Memory B cell (primary cell): ENCODE data around the gene FCGR3A.
"Not testable (repeated sequence)": the region's sequence is repeated elsewhere in the genome, so short reads cannot be mapped to it uniquely, and the experiment has no call there.

Source experiments
- ATAC-seq: fragments of 150-1000 bp; cut with Tn5 transposase; 2 replicates; pipeline ENCODE4 v1.10.0; 2021; ENCODE audit warnings: low read depth, mild to moderate bottlenecking, moderate library complexity
- DNase-seq, 2 donors: peaks; one replicate each; pipeline ENCODE4 v3.0.0; 2022; ENCODE audit warnings: low spot score in 2 of 2
- H3K27ac Mint-ChIP-seq: one replicate; pipeline ENCODE4 v1.8.0; 2022; ENCODE audit warnings: mild to moderate bottlenecking, moderate library complexity, mixed read lengths
- H3K27me3 Mint-ChIP-seq: one replicate; pipeline ENCODE4 v1.8.0; 2022; ENCODE audit warnings: mixed read lengths
- H3K36me3 Mint-ChIP-seq: one replicate; pipeline ENCODE4 v1.8.0; 2022; ENCODE audit warnings: mild to moderate bottlenecking, mixed read lengths
- H3K4me1 Mint-ChIP-seq: one replicate; pipeline ENCODE4 v1.8.0; 2022; ENCODE audit warnings: mixed read lengths
- H3K4me3 Mint-ChIP-seq: one replicate; pipeline ENCODE4 v1.8.0; 2022; ENCODE audit warnings: mild to moderate bottlenecking, moderate library complexity, mixed read lengths
- H3K9me3 Mint-ChIP-seq: one replicate; pipeline ENCODE4 v1.8.0; 2022; ENCODE audit warnings: mixed read lengths

FCGR3A gene

DNA sequence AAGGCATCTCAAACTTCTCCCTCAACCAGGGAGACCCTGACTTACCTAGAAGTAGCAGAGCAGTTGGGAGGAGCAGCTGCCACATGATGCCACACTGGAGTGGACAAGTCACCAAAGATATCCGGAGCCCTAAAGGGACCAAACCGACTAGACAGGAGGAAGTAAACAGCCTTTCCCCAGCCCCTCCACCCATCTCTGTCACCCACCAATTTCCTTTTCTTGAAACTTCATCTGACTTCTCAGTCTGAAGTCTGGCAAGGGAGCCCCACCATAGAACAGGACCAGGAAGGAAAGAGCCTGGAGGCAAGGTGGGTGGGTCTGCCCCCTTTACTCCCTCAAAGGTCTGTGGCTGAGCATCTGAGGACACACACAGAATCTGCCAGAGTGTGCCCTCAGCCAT lies at the start of gene FCGR3A:
TSS of gene FCGR3A (minus strand) at position 167 of the 400 bp plus-strand sequence. CDS start at position 85, 82 bp downstream.
- Mint-ChIP-seq H3K4me1 (peaks cover 5% of the 10 kb centered on the region), H3K27me3 (no peaks in the 10 kb centered on the region), H3K36me3 (no peaks in the 10 kb centered on the region), H3K27ac (no peak within 1 kb of the TSS), H3K9me3 (no peaks in the 10 kb centered on the region), H3K4me3 (no peak within 1 kb of the TSS)
- ATAC-seq (no peak), DNase-seq (no peak)

DNA sequence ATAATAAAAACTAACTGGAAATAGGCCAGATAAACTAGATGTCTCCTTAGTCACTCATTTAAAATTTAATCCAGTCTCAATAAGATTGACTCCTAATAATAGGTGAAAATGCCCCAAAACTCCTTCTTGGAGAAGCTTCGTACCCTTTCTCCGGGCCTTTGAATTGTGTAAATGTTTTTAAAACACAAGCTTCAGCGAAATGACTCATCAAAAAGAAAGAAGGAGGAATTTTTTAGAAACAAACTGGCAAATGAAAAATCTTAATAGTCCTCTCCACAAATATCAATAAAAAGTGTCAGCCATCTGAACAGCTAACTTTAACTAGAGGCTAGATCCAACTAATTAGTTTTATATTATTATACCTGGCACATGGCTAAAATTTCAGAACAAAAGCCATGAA lies 47.5 kb upstream of the FCGR3A start:
- not testable (repeated sequence) for ATAC-seq, H3K9me3 Mint-ChIP-seq

DNA sequence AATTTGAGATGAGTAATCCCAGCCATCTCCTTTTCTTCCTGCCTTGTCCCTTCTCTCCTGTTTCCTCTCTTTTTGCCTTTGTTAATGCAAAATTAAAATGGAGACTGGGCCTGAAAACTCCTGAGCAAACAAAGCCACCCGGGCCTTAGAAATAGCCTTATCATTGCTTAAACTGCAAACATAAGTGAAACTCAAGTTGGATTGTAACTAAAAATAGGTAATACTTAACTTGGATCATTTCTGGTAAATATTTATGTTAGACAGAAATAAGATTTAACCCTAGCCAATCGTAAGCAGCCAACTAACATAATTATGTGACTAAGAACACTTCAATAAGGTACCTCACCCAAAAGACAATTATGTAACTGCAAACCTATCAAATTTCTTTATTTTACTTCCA lies 46.0 kb upstream of the FCGR3A start:
- H3K27me3 Mint-ChIP-seq, H3K9me3 Mint-ChIP-seq, ATAC-seq, H3K27ac Mint-ChIP-seq, DNase-seq, H3K4me3 Mint-ChIP-seq, H3K4me1 Mint-ChIP-seq, H3K36me3 Mint-ChIP-seq: not testable (repeated sequence)

More for the DNA sequence above, 47.5 kb upstream of the FCGR3A start:
- not testable (repeated sequence) for H3K4me3 Mint-ChIP-seq, H3K36me3 Mint-ChIP-seq, H3K27me3 Mint-ChIP-seq, H3K4me1 Mint-ChIP-seq, H3K27ac Mint-ChIP-seq, DNase-seq

- not testable (repeated sequence) for ATAC-seq, H3K36me3 Mint-ChIP-seq, H3K9me3 Mint-ChIP-seq, DNase-seq, H3K4me1 Mint-ChIP-seq, H3K27me3 Mint-ChIP-seq, H3K27ac Mint-ChIP-seq, H3K4me3 Mint-ChIP-seq
Measured at GRCh38 chr1:161595173-161595572, 45.6 kb upstream of the FCGR3A start.

DNA sequence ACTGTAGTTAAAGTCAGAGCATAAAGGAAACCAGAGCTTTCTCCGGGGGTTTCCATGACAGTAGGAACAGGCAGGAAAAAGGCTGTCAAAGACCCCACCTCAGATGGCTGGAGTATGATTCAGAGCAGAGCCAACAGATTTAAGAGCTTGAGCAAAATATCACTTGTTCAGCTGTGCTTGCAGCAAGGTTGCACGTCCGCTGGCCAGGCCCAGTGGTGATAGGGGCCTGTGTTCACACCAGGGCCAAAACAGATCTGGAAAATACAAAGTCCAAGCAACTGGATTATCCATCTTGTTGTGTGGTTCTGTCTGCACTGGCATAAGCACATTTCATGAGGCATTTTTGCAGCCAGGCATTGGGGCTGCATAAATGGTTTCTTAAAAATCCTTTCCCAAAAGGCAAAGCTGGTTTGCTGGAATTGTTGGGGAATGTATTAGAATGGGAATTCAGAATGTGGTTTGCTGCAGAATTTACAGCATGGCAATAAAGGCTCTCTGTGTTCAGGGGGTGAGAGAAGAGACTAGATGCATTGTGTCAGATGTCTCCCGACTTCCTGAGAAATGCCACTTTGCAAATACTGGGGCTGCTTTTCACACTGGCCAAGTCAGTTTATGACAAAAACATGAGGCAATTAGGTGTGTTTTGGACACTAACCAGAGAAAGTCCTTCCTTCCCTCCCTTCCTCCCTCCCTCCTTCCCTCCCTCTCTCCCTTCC lies 44.8 kb upstream of the FCGR3A start:
- not testable (repeated sequence) for DNase-seq, H3K4me1 Mint-ChIP-seq, H3K27ac Mint-ChIP-seq, H3K4me3 Mint-ChIP-seq, H3K36me3 Mint-ChIP-seq, ATAC-seq, H3K9me3 Mint-ChIP-seq, H3K27me3 Mint-ChIP-seq

DNA sequence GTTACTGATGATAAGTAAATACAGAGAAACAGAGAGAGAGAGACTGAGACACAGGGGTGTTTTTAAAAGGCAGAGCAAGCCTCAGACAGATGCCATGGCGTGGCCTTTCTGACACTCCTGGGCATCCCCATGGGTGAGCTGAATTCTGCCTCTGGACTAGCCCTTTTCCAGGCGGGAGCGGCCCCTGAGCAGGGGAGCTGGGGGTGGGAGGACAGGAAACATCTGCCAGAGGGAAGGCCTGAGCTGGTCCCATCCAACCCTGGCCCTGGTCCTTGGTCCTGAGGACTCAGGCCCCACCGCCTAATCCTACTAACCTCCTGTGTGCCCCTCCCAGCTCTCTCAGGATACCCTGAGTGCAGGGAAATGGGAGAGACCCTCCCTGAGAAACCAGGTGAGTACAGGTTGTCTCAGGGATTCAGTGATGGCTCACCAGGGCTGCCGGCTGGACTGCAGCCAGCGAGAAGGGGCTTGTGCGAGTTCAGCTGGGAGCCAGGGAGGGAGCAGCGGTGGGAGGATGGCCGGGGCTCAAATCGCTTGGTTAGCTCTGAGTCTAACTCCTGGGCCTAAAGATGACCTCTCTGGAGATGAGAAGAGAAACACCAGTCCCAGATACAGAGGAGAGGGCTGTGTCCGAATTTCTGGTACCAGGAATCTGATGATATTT lies 43.6 kb upstream of the FCGR3A start:
- ATAC-seq, H3K27me3 Mint-ChIP-seq, H3K9me3 Mint-ChIP-seq, H3K4me3 Mint-ChIP-seq, H3K4me1 Mint-ChIP-seq, H3K27ac Mint-ChIP-seq, H3K36me3 Mint-ChIP-seq, DNase-seq: not testable (repeated sequence)

GRCh38 chr1:161592586-161592985 lies 43.0 kb upstream of the FCGR3A start:
- H3K27me3 Mint-ChIP-seq, H3K36me3 Mint-ChIP-seq, H3K27ac Mint-ChIP-seq, DNase-seq, ATAC-seq, H3K4me3 Mint-ChIP-seq, H3K4me1 Mint-ChIP-seq, H3K9me3 Mint-ChIP-seq: not testable (repeated sequence)

DNA sequence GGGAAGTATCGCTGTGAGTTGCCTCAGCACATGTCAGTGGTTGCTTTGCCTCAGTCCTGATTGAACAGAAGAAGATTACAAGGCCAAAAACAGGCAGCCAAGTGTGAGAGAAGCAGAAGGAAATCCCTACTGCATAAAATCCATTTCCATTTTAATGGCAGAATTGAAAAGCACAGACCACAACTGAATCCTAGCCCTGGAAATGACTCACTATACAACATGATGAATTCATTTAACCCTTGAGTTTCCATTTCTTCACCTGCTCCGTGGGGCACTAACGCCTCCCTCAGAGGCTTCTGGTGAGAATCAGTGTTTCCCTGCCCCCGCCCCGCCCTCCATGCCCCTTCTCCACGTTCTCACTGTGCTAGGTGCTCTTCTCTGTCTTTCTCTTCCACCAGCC lies 40.3 kb upstream of the FCGR3A start:
- not testable (repeated sequence) for H3K36me3 Mint-ChIP-seq, H3K9me3 Mint-ChIP-seq, H3K4me1 Mint-ChIP-seq, H3K27ac Mint-ChIP-seq, DNase-seq, ATAC-seq, H3K27me3 Mint-ChIP-seq, H3K4me3 Mint-ChIP-seq

- not testable (repeated sequence) for H3K9me3 Mint-ChIP-seq, H3K36me3 Mint-ChIP-seq, H3K27me3 Mint-ChIP-seq, DNase-seq, H3K4me3 Mint-ChIP-seq, H3K27ac Mint-ChIP-seq, ATAC-seq, H3K4me1 Mint-ChIP-seq
Measured at GRCh38 chr1:161589365-161589764, 39.7 kb upstream of the FCGR3A start.

GRCh38 chr1:161588596-161588995 lies 39.0 kb upstream of the FCGR3A start:
- H3K36me3 Mint-ChIP-seq, H3K9me3 Mint-ChIP-seq, H3K4me3 Mint-ChIP-seq, H3K27ac Mint-ChIP-seq, ATAC-seq, H3K27me3 Mint-ChIP-seq, H3K4me1 Mint-ChIP-seq, DNase-seq: not testable (repeated sequence)

DNA sequence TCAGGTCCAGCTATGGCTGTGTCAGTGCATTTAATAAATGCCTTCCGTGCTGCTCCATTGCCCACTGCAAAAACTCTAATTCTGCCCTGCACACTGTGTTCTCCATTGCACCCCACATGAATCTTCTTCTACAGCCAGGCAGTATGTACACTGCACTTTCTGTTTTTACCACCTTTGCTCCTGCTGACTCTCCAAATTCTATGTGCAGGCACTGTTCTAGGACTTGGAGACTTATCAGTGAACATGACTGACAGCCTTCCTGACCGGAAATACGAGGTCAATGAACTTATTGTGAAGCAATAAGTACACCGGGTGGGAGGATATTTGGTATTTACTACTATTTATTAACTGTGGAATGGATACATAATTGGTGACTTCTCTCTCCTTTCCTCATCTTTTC lies 33.3 kb upstream of the FCGR3A start:
- not testable (repeated sequence) for H3K36me3 Mint-ChIP-seq, ATAC-seq

DNA sequence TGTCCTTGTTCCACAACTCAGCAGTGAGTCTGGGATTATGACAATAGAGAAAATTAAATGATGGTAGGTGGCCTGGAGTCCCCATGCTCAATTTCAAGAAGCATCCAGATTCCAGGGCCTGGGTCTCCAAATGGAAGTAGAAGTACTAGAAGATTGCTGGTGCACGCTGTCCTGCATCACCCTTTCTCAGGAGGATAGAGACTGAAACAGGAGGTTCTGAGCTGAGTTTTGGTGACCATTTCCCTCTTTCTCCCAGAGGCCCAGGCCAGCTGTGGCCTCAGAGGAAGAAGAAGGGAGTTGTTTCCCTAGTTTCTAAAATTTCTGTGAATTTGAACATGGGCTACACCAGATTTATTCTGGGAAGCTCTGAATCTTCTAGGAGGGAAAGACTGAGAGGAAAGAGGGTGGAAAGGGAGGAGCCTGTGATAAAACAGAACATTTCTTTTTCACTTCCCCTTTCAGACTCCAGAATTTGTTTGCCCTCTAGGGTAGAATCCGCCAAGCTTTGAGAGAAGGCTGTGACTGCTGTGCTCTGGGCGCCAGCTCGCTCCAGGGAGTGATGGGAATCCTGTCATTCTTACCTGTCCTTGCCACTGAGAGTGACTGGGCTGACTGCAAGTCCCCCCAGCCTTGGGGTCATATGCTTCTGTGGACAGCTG lies 31.4 kb upstream of the FCGR3A start:
- not testable (repeated sequence) for DNase-seq, H3K36me3 Mint-ChIP-seq
- ATAC-seq, result peak; percentile 82

More for the DNA sequence above, 33.3 kb upstream of the FCGR3A start:
- not testable (repeated sequence) for H3K27ac Mint-ChIP-seq, H3K27me3 Mint-ChIP-seq, H3K9me3 Mint-ChIP-seq, H3K4me1 Mint-ChIP-seq, DNase-seq
- H3K4me3 Mint-ChIP-seq, result peak overlapping the region; percentile 60

DNA sequence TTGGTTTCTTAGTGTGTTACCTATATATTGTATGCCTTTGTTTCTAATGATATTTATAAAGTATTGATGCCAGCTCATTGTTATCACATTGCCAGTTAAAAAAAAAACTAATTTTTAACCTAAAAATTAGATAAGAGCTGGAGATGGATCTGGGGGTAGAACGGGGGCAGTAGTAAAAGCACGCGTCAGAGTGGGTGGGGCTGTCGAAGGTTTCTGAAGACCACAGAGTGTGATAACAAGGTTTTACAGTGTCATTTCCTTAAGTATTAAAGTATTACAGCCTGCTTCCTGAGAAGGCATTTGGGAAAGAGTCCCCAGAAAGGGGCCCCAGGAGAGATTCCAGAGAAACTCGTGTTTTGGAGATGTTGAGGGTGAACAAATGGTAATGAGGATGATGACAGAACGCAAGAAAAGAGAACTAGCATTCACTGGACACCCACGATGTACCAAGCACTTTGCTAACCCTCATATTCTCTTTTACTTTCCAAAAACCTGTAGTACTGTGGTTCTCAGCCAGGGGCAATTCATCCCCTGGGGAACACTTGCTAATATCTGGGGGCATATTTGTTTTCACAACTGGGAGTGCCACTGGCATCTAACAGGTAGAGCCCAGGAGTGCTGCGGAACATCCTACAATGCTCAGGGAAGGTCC lies 30.4 kb upstream of the FCGR3A start:
- not testable (repeated sequence) for H3K27ac Mint-ChIP-seq, H3K27me3 Mint-ChIP-seq, H3K36me3 Mint-ChIP-seq, DNase-seq, H3K4me3 Mint-ChIP-seq, H3K9me3 Mint-ChIP-seq, H3K4me1 Mint-ChIP-seq
- ATAC-seq, result peak; percentile 27

More for the DNA sequence above, 31.4 kb upstream of the FCGR3A start:
- H3K27me3 Mint-ChIP-seq, H3K9me3 Mint-ChIP-seq, H3K4me3 Mint-ChIP-seq, H3K27ac Mint-ChIP-seq, H3K4me1 Mint-ChIP-seq: not testable (repeated sequence)

- H3K36me3 Mint-ChIP-seq, H3K27ac Mint-ChIP-seq, H3K9me3 Mint-ChIP-seq, H3K4me3 Mint-ChIP-seq, H3K4me1 Mint-ChIP-seq, H3K27me3 Mint-ChIP-seq, DNase-seq: not testable (repeated sequence)
- peak; percentile 50 for ATAC-seq
Measured at GRCh38 chr1:161576676-161577075, 27.1 kb upstream of the FCGR3A start.
